Colonic mucosa (tissue), 4 donors: ENCODE data around the gene AKR1E2. TPM values are rescaled to one million over a fixed set of nuclear protein-coding genes. Genes with fewer than 3 reads are reported as not detected.

ENCODE experiments used
- DNase-seq: peaks from one replicate; pipeline ENCODE4 v3.0.0-alpha.2; 2020
- H3K27ac ChIP-seq: fragments of 200-600 bp; one replicate; pipeline ENCODE4 v1.8.0; 2021
- H3K27me3 ChIP-seq: fragments of 200-600 bp; one replicate; pipeline ENCODE4 v1.8.0; 2021
- H3K36me3 ChIP-seq: fragments of 200-600 bp; one replicate; pipeline ENCODE4 v1.8.0; 2021
- H3K4me1 ChIP-seq: fragments of 200-600 bp; one replicate; pipeline ENCODE4 v1.8.0; 2021; ENCODE audit warnings: mild to moderate bottlenecking
- H3K4me3 ChIP-seq: fragments of 200-600 bp; one replicate; pipeline ENCODE4 v1.8.0; 2021
- H3K9ac ChIP-seq, 2 donors: one replicate each; pipeline ENCODE4 v1.7.0; 2013; ENCODE audit warnings: control low read depth in 2 of 2, low read depth in 2 of 2, low read length in 2 of 2
- H3K9me3 ChIP-seq: fragments of 200-600 bp; one replicate; pipeline ENCODE4 v1.8.0; 2021
- CTCF ChIP-seq: fragments of 200-600 bp; IDR thresholded peaks from one replicate; pipeline ENCODE4 v1.8.0; 2022; ENCODE audit warnings: antibody characterized with exemption, mild to moderate bottlenecking
- intact Hi-C: fragments of 100-400 bp; cut with DNase I; formaldehyde crosslinking; loops from one replicate; pipeline ENCODE4 v1.14.1; 2022
- total RNA-seq, 2 donors: library from RNA; stranded (reverse); fragmentation: NEBNext Ultra II Directional in 1 of 2; extraction: Animal tissue kit (Norgen Biotek cat#: 25700) in 1 of 2; gene quantifications; one replicate each; pipeline ENCODE4 v1.2.1, GENCODE V29; 2021
- donor health status: healthy.
- donor health status: DM: no; HTN: no; CAD: no.
- donor health status: DM: no; HTN: no; CAD: no.

The AKR1E2 gene
- total RNA-seq, 2 donors from 2014 or later: 8.6 to 16.3 TPM

GRCh38 chr10:4887501-4887900 is 61.5 kb downstream of the AKR1E2 start:
- DNase-seq: no peak
- no peaks in the 10 kb centered on the region for H3K36me3 ChIP-seq
- H3K27me3 ChIP-seq: no peaks in the 10 kb centered on the region
- no peak for TF ChIP-seq CTCF
- no peaks in the 10 kb centered on the region for H3K4me1 ChIP-seq
- H3K27ac ChIP-seq: no peak overlapping the region
- H3K9me3 ChIP-seq: no peaks in the 10 kb centered on the region
- H3K9ac ChIP-seq: no peak overlapping the region
- no peak overlapping the region for H3K4me3 ChIP-seq
- intact Hi-C loops: no loop called here

- Histone ChIP-seq H3K9ac (no peak overlapping the region), H3K27ac (no peak overlapping the region), H3K4me1 (no peaks in the 10 kb centered on the region), H3K9me3 (no peaks in the 10 kb centered on the region), H3K27me3 (no peaks in the 10 kb centered on the region), H3K4me3 (no peak overlapping the region), H3K36me3 (no peaks in the 10 kb centered on the region)
- TF ChIP-seq CTCF: no peak
- DNase-seq: no peak
- intact Hi-C loops: no loop called here
Measured at GRCh38 chr10:4888236-4888635, 62.2 kb downstream of the AKR1E2 start.

- intact Hi-C loops: no loop called here
- H3K9ac ChIP-seq: no peak overlapping the region
Measured at GRCh38 chr10:4889959-4890358, 64.0 kb downstream of the AKR1E2 start.

GRCh38 chr10:4892681-4893080 is 66.7 kb downstream of the AKR1E2 start:
- no peaks in the 10 kb centered on the region for H3K36me3 ChIP-seq
- no peak for DNase-seq

More at GRCh38 chr10:4889959-4890358, 64.0 kb downstream of the AKR1E2 start:
- H3K9me3 ChIP-seq: no peaks in the 10 kb centered on the region
- H3K4me1 ChIP-seq: no peaks in the 10 kb centered on the region
- no peaks in the 10 kb centered on the region for H3K36me3 ChIP-seq
- no peak overlapping the region for H3K27ac ChIP-seq
- no peaks in the 10 kb centered on the region for H3K27me3 ChIP-seq
- H3K4me3 ChIP-seq: no peak overlapping the region
- DNase-seq: no peak
- no peak for TF ChIP-seq CTCF

GRCh38 chr10:4894335-4894734 is 68.3 kb downstream of the AKR1E2 start:
- DNase-seq: no peak
- Histone ChIP-seq H3K9me3 (no peaks in the 10 kb centered on the region), H3K4me1 (no peaks in the 10 kb centered on the region), H3K4me3 (no peak overlapping the region), H3K36me3 (no peaks in the 10 kb centered on the region), H3K27me3 (no peaks in the 10 kb centered on the region), H3K27ac (no peak overlapping the region), H3K9ac (no peak overlapping the region)
- intact Hi-C loops: no loop called here
- TF ChIP-seq CTCF: no peak

More at GRCh38 chr10:4892681-4893080, 66.7 kb downstream of the AKR1E2 start:
- no peaks in the 10 kb centered on the region for H3K4me1 ChIP-seq
- no peaks in the 10 kb centered on the region for H3K27me3 ChIP-seq
- intact Hi-C loops: no loop called here
- H3K9me3 ChIP-seq: no peaks in the 10 kb centered on the region
- H3K9ac ChIP-seq: no peak overlapping the region
- no peak overlapping the region for H3K4me3 ChIP-seq
- no peak for TF ChIP-seq CTCF
- no peak overlapping the region for H3K27ac ChIP-seq

Other genes with a start within 250 kb of the AKR1E2 start
- 10 to 100 TPM in 1 of 2 donors, 1 to 10 TPM in 1; 4.3 to 13.0 TPM for gene AKR1C1, start 137.2 kb downstream of the AKR1E2 start, total RNA-seq
- gene AKR1C2, start 177.7 kb downstream of the AKR1E2 start, total RNA-seq: 10 to 100 TPM in 1 of 2 donors, 1 to 10 TPM in 1; 8.5 to 39.9 TPM